Measurements from ENCODE around the gene ADGRE1.

The ADGRE1 gene

GRCh38 chr19:6890401-6890913 is 3.1 kb downstream of the ADGRE1 start:
- H3K27me3 ChIP-seq (ENCODE audit: control insufficient read depth, insufficient read depth, low read length), result no peaks in the 10 kb centered on the region
- H3K36me3 ChIP-seq (ENCODE audit: control insufficient read depth, insufficient read depth, low read length), result no peaks in the 10 kb centered on the region
- H3K9ac ChIP-seq (ENCODE audit: low read length), result no peak overlapping the region
- H3K4me3 ChIP-seq (ENCODE audit: low read length), result no peak overlapping the region
- no peaks in the 10 kb centered on the region for H3K4me1 ChIP-seq (ENCODE audit: control insufficient read depth, insufficient read depth, low read length)
- no peaks in the 10 kb centered on the region for H3K9me3 ChIP-seq (ENCODE audit: control insufficient read depth, low read length)

- H3K27me3 ChIP-seq (ENCODE audit: control insufficient read depth, insufficient read depth, low read length), result no peaks in the 10 kb centered on the region
- no peak overlapping the region for H3K9ac ChIP-seq (ENCODE audit: low read length)
- H3K4me3 ChIP-seq (ENCODE audit: low read length), result no peak overlapping the region
- H3K36me3 ChIP-seq (ENCODE audit: control insufficient read depth, insufficient read depth, low read length), result no peaks in the 10 kb centered on the region
- no peaks in the 10 kb centered on the region for H3K9me3 ChIP-seq (ENCODE audit: control insufficient read depth, low read length)
- no peaks in the 10 kb centered on the region for H3K4me1 ChIP-seq (ENCODE audit: control insufficient read depth, insufficient read depth, low read length)
Observed at GRCh38 chr19:6890938-6891337, 3.6 kb downstream of the ADGRE1 start.

- no peak overlapping the region for H3K9ac ChIP-seq (ENCODE audit: low read length)
- H3K4me1 ChIP-seq (ENCODE audit: control insufficient read depth, insufficient read depth, low read length), result no peaks in the 10 kb centered on the region
- no peaks in the 10 kb centered on the region for H3K27me3 ChIP-seq (ENCODE audit: control insufficient read depth, insufficient read depth, low read length)
- H3K9me3 ChIP-seq (ENCODE audit: control insufficient read depth, low read length), result no peaks in the 10 kb centered on the region
- no peaks in the 10 kb centered on the region for H3K36me3 ChIP-seq (ENCODE audit: control insufficient read depth, insufficient read depth, low read length)
- H3K4me3 ChIP-seq (ENCODE audit: low read length), result no peak overlapping the region
Observed at GRCh38 chr19:6891761-6892385, 4.5 kb downstream of the ADGRE1 start.

GRCh38 chr19:6894313-6894712 is 6.9 kb downstream of the ADGRE1 start:
- Histone ChIP-seq H3K9ac (ENCODE audit: low read length) (no peak overlapping the region), H3K27me3 (ENCODE audit: control insufficient read depth, insufficient read depth, low read length) (no peaks in the 10 kb centered on the region), H3K4me1 (ENCODE audit: control insufficient read depth, insufficient read depth, low read length) (no peaks in the 10 kb centered on the region), H3K9me3 (ENCODE audit: control insufficient read depth, low read length) (no peaks in the 10 kb centered on the region), H3K4me3 (ENCODE audit: low read length) (no peak overlapping the region), H3K36me3 (ENCODE audit: control insufficient read depth, insufficient read depth, low read length) (no peaks in the 10 kb centered on the region)

GRCh38 chr19:6903446-6903845 is 16.1 kb downstream of the ADGRE1 start:
- Histone ChIP-seq H3K9ac (ENCODE audit: low read length) (no peak overlapping the region), H3K9me3 (ENCODE audit: control insufficient read depth, low read length) (no peaks in the 10 kb centered on the region), H3K27me3 (ENCODE audit: control insufficient read depth, insufficient read depth, low read length) (no peaks in the 10 kb centered on the region), H3K4me1 (ENCODE audit: control insufficient read depth, insufficient read depth, low read length) (no peaks in the 10 kb centered on the region), H3K36me3 (ENCODE audit: control insufficient read depth, insufficient read depth, low read length) (no peaks in the 10 kb centered on the region), H3K4me3 (ENCODE audit: low read length) (no peak overlapping the region)

- H3K27me3 ChIP-seq (ENCODE audit: control insufficient read depth, insufficient read depth, low read length), result no peaks in the 10 kb centered on the region
- H3K9ac ChIP-seq (ENCODE audit: low read length), result no peak overlapping the region
- H3K4me3 ChIP-seq (ENCODE audit: low read length), result no peak overlapping the region
- no peaks in the 10 kb centered on the region for H3K36me3 ChIP-seq (ENCODE audit: control insufficient read depth, insufficient read depth, low read length)
- no peaks in the 10 kb centered on the region for H3K4me1 ChIP-seq (ENCODE audit: control insufficient read depth, insufficient read depth, low read length)
- H3K9me3 ChIP-seq (ENCODE audit: control insufficient read depth, low read length), result no peaks in the 10 kb centered on the region
Observed at GRCh38 chr19:6906559-6907060, 19.2 kb downstream of the ADGRE1 start.

- no peaks in the 10 kb centered on the region for H3K27me3 ChIP-seq (ENCODE audit: control insufficient read depth, insufficient read depth, low read length)
- no peaks in the 10 kb centered on the region for H3K36me3 ChIP-seq (ENCODE audit: control insufficient read depth, insufficient read depth, low read length)
- no peak overlapping the region for H3K9ac ChIP-seq (ENCODE audit: low read length)
- H3K4me1 ChIP-seq (ENCODE audit: control insufficient read depth, insufficient read depth, low read length), result no peaks in the 10 kb centered on the region
- no peaks in the 10 kb centered on the region for H3K9me3 ChIP-seq (ENCODE audit: control insufficient read depth, low read length)
- H3K4me3 ChIP-seq (ENCODE audit: low read length), result no peak overlapping the region
Observed at GRCh38 chr19:6911523-6911922, 24.1 kb downstream of the ADGRE1 start.

GRCh38 chr19:6914321-6914720 is 26.9 kb downstream of the ADGRE1 start:
- no peaks in the 10 kb centered on the region for H3K36me3 ChIP-seq (ENCODE audit: control insufficient read depth, insufficient read depth, low read length)

GRCh38 chr19:6916952-6917351 is 29.6 kb downstream of the ADGRE1 start:
- no peaks in the 10 kb centered on the region for H3K27me3 ChIP-seq (ENCODE audit: control insufficient read depth, insufficient read depth, low read length)
- no peaks in the 10 kb centered on the region for H3K36me3 ChIP-seq (ENCODE audit: control insufficient read depth, insufficient read depth, low read length)
- H3K4me1 ChIP-seq (ENCODE audit: control insufficient read depth, insufficient read depth, low read length), result no peaks in the 10 kb centered on the region
- H3K4me3 ChIP-seq (ENCODE audit: low read length), result no peak overlapping the region
- H3K9me3 ChIP-seq (ENCODE audit: control insufficient read depth, low read length), result no peaks in the 10 kb centered on the region
- no peak overlapping the region for H3K9ac ChIP-seq (ENCODE audit: low read length)

More at GRCh38 chr19:6914321-6914720, 26.9 kb downstream of the ADGRE1 start:
- H3K27me3 ChIP-seq (ENCODE audit: control insufficient read depth, insufficient read depth, low read length), result no peaks in the 10 kb centered on the region
- H3K4me3 ChIP-seq (ENCODE audit: low read length), result no peak overlapping the region
- H3K9me3 ChIP-seq (ENCODE audit: control insufficient read depth, low read length), result no peaks in the 10 kb centered on the region
- no peak overlapping the region for H3K9ac ChIP-seq (ENCODE audit: low read length)
- H3K4me1 ChIP-seq (ENCODE audit: control insufficient read depth, insufficient read depth, low read length), result no peaks in the 10 kb centered on the region

GRCh38 chr19:6925386-6925785 is 38.0 kb downstream of the ADGRE1 start:
- Histone ChIP-seq H3K4me1 (ENCODE audit: control insufficient read depth, insufficient read depth, low read length) (no peaks in the 10 kb centered on the region), H3K36me3 (ENCODE audit: control insufficient read depth, insufficient read depth, low read length) (no peaks in the 10 kb centered on the region), H3K4me3 (ENCODE audit: low read length) (no peak overlapping the region), H3K27me3 (ENCODE audit: control insufficient read depth, insufficient read depth, low read length) (no peaks in the 10 kb centered on the region), H3K9ac (ENCODE audit: low read length) (no peak overlapping the region), H3K9me3 (ENCODE audit: control insufficient read depth, low read length) (no peaks in the 10 kb centered on the region)

- Histone ChIP-seq H3K4me3 (ENCODE audit: low read length) (no peak overlapping the region), H3K9ac (ENCODE audit: low read length) (no peak overlapping the region), H3K27me3 (ENCODE audit: control insufficient read depth, insufficient read depth, low read length) (no peaks in the 10 kb centered on the region), H3K36me3 (ENCODE audit: control insufficient read depth, insufficient read depth, low read length) (no peaks in the 10 kb centered on the region), H3K9me3 (ENCODE audit: control insufficient read depth, low read length) (no peaks in the 10 kb centered on the region), H3K4me1 (ENCODE audit: control insufficient read depth, insufficient read depth, low read length) (no peaks in the 10 kb centered on the region)
Observed at GRCh38 chr19:6925801-6926751, 38.7 kb downstream of the ADGRE1 start.

- H3K4me3 ChIP-seq (ENCODE audit: low read length), result no peak overlapping the region
- H3K36me3 ChIP-seq (ENCODE audit: control insufficient read depth, insufficient read depth, low read length), result no peaks in the 10 kb centered on the region
- no peaks in the 10 kb centered on the region for H3K9me3 ChIP-seq (ENCODE audit: control insufficient read depth, low read length)
- H3K27me3 ChIP-seq (ENCODE audit: control insufficient read depth, insufficient read depth, low read length), result no peaks in the 10 kb centered on the region
- no peak overlapping the region for H3K9ac ChIP-seq (ENCODE audit: low read length)
- no peaks in the 10 kb centered on the region for H3K4me1 ChIP-seq (ENCODE audit: control insufficient read depth, insufficient read depth, low read length)
Observed at GRCh38 chr19:6930190-6930589, 42.8 kb downstream of the ADGRE1 start.
